GM19468 (cell line): Measurements from ENCODE around the gene HPS4.

ENCODE experiments used
- ATAC-seq: cut with Tn5 transposase; IDR thresholded peaks from one replicate; pipeline ENCODE4 v1.9.1; 2021; ENCODE audit warnings: mild to moderate bottlenecking, moderate library complexity, moderate number of reproducible peaks; ENCODE audit not compliant: unreplicated experiment; ENCODE audit errors: extremely low read depth

The HPS4 gene

GRCh38 chr22:26474682-26475081 lies 8.9 kb downstream of the HPS4 start:
- ATAC-seq, result no peak

- ATAC-seq, result no peak
Observed at GRCh38 chr22:26471522-26471921, 12.1 kb downstream of the HPS4 start.

DNA sequence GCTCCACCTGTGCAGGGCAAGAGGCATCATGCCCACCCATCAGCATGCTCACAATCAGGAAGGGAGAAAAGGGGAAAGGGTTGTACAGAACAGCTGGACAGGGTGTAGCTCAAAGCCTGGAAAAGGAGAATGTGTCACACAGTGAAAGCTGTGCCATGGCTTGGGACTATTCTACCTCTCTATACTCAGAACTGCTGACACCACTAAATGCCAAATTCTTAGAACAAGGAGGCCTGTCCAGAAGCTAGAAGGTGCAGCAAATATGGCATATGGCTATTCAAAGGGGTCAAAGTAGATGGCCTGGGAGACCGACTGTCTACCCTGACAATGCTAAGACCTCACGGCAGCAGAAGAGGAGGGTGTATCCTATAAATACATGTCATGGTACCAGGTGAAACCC lies 12.8 kb downstream of the HPS4 start:
- no peak for ATAC-seq

DNA sequence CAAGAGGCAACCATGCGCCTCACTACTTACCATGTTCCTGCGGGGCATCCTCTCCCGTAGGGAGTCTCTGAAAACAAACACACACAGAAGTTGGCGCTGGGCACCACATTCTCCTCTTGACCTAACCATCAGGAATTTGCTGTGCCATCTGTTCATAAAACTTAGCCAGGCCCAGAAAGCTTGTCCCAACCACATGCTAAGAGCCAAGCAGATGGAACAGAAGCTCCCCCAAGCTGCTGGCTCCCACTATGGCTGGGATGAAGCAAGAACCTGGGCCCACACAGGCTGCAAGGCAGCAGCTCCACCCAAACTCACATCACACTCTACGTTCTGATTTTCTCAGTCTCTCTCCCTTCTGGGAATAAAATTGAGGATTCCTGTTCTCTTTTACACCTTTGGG lies 17.4 kb downstream of the HPS4 start:
- no peak for ATAC-seq

- no peak for ATAC-seq
Observed at GRCh38 chr22:26464312-26464711, 19.3 kb downstream of the HPS4 start.

- ATAC-seq, result no peak
Observed at GRCh38 chr22:26463688-26464087, 19.9 kb downstream of the HPS4 start.

GRCh38 chr22:26463101-26463661 lies 20.4 kb downstream of the HPS4 start:
- ATAC-seq, result no peak

- no peak for ATAC-seq
Observed at GRCh38 chr22:26462641-26463040, 20.9 kb downstream of the HPS4 start.

GRCh38 chr22:26462051-26462450 lies 21.5 kb downstream of the HPS4 start:
- ATAC-seq, result no peak

GRCh38 chr22:26461188-26461810 lies 22.3 kb downstream of the HPS4 start:
- no peak for ATAC-seq

GRCh38 chr22:26460202-26460601 lies 23.4 kb downstream of the HPS4 start:
- no peak for ATAC-seq

DNA sequence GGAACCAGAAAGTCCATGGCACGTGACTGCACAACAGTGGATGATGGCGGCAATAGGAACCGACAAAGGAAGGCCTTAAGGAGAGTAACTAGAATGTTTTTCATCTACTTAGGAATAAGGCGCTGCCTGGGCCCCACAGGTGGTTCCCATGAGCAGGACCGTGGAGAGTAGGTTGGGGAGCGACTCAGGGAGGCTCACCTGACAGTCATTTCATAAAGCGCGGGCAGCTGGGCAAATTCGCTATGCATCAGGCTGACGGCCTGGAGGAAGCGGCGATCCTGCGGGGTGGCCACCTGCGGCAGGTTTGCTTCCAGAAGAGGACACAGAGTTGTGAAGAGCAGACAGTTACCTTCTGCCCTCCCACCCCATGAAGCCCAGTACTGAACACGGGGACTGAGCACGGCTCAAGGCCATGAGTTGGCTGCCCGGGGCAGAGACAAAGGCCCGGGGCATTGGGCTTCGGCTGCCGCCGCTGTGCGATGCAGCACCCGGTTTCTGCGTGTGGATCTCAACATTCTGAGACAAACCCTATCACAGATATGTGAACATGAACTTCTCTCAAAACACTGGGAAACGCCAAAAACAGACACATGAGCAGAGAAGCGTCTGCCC lies 25.8 kb downstream of the HPS4 start:
- ATAC-seq, result no peak

DNA sequence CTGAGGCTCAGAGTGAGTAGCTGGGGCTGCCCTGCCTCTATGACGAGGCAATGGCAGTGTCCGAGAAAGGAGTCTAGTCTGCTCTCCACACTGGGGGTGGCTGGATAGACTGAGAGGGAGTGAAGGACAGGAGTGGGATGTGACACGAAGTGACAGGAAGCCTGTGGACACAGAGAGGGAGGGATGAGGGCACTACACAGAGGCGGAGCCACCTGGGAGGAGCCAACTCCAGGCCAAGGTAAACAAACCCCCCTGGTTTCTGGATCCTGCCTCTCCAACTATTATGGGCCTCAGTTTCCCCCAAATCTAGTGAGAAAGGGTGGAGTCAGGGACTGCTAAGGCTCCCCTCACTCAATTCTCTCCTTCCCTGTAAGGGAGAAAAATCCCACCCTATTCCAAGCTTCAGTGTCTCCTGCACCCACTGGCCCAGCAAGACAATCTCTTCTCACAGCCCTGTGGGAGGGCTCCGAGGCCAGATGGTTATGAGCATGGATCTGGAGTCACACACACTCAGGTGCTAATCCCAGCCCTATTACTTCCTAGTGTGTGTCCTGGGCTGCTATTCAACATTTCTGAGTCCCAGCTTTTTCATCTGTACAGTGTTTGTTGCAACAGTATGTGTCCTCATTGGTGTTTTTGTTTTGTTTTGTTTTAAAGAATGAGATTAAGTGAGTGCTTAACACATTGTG lies 29.6 kb downstream of the HPS4 start:
- no peak for ATAC-seq

- no peak for ATAC-seq
Observed at GRCh38 chr22:26453216-26453615, 30.4 kb downstream of the HPS4 start.

DNA sequence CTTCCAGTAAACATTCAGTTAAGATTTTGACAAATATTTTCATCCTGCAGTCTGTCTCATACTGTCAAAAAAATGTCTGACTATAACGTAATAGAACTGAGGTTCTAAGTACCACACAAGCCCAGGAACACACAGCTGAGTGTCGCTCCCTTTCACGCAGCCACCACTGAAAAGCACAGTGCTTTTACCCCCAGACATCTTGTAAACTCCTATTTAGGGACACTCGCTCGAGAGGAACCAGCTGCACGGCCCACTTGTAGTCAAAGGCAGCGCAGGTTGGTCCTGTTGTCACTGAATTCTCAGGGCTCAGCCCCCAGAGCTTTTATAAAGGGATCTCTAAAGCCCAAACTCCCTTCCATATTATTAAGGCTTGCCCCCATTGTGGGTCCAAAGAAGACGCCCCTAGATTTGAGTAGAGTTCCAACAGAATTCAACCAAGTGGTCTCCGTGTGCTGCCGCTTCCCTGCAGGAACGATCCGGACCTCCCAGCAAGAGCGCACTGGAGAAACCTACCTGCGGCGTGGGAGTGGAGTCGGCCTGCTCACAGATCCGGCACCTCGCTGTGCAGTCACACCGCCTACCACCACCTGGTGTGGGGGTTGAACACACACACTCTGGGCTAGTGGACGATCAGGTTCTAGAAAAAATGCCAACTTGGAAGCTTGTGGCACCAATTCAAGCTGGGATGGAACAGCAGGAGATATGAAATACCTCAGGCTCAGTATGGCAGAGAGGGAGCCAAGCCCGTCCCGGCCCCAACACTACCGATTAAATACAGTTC lies 31.2 kb downstream of the HPS4 start:
- ATAC-seq, result no peak

DNA sequence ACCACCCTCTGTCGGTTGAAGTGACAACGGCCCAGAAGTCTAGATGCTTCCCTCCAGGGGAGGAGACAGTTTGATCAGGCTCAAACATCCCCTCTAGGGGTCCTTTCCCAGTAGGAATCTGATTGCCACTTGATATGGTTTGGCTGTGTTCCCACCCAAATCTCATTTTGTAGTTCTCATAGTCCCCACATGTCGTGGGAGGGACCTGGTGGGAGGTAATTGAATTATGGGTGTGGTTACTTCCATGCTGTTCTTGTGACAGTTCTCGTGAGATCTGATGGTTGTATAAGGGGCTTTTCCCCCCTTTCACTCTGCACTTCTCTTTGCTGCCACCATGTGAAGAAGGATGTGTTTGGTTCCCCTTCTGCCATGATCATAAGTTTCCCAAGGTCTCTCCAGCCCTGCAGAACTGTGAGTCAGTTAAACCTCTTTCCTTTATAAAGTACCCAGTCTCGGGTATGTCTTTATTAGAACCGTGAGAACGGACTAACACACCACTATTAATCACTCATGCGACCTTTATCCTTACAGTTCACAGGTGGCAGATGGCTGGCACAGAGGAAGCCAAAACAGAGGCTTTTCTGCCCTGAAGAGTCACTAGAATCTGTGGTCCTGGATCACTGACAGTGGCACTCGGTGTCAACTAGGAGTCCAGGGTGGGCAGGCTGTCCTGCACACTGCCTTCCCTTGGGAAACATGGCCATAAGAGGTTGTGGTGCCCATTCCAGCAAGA lies 33.0 kb downstream of the HPS4 start:
- no peak for ATAC-seq

GRCh38 chr22:26448941-26449340 lies 34.6 kb downstream of the HPS4 start:
- ATAC-seq, result no peak

- ATAC-seq, result no peak
Observed at GRCh38 chr22:26448334-26448733, 35.2 kb downstream of the HPS4 start.

GRCh38 chr22:26447584-26448329 lies 35.8 kb downstream of the HPS4 start:
- ATAC-seq, result no peak
